HEK293 (cell line): Measurements from ENCODE around the gene RASA3.

Experiments
- CTCF ChIP-seq: fragments of 450-650 bp; formaldehyde crosslinking; IDR thresholded peaks from 2 replicates; pipeline ENCODE4 v1.5.1; 2016; ENCODE audit warnings: missing biosample characterization, missing genetic modification characterization
- SALL2 ChIP-seq: fragments of 450-650 bp; formaldehyde crosslinking; IDR thresholded peaks from 2 replicates; pipeline ENCODE4 v1.5.0; 2017; ENCODE audit warnings: missing biosample characterization, mild to moderate bottlenecking, missing genetic modification characterization, borderline replicate concordance
- TCF7L2 ChIP-seq: IDR thresholded peaks from 2 replicates; pipeline ENCODE4 v1.6.1; 2011; ENCODE audit warnings: low read depth, mild to moderate bottlenecking, inconsistent platforms, low read length, moderate library complexity, borderline replicate concordance
- ZBTB26 ChIP-seq: fragments of 450-650 bp; formaldehyde crosslinking; optimal IDR thresholded peaks from 2 replicates; pipeline ENCODE3; 2016; ENCODE audit warnings: missing biosample characterization, mild to moderate bottlenecking, missing genetic modification characterization
- ZBTB7A ChIP-seq: fragments of 450-650 bp; formaldehyde crosslinking; IDR thresholded peaks from 2 replicates; pipeline ENCODE4 v1.5.1; 2016; ENCODE audit warnings: low read depth, missing biosample characterization, missing genetic modification characterization
- ZNF776 ChIP-seq: fragments of 450-650 bp; formaldehyde crosslinking; IDR thresholded peaks from 2 replicates; pipeline ENCODE4 v1.5.0; 2017; ENCODE audit warnings: missing biosample characterization, missing genetic modification characterization, borderline replicate concordance

- TF ChIP-seq ZNF776 (no peak), CTCF (tag by site-specific recombination) (no peak), ZBTB26 (tag by site-specific recombination) (no peak), TCF7L2 (no peak), SALL2 (tag by site-specific recombination) (no peak), ZBTB7A (tag by site-specific recombination) (no peak)
Measured at GRCh38 chr13:113929628-113930615, 202.5 kb downstream of the RASA3 start.
